SK-N-SH (cell line): ENCODE results near the gene CFAP58. TPM values are rescaled to one million over a fixed set of nuclear protein-coding genes. Genes with fewer than 3 reads are reported as not detected.

Experiments used
- CTCF ChIA-PET: fragments of 300-600, 350-600 bp; formaldehyde crosslinking; extraction: SDS; loops from one replicate; lab custom pipeline; 2021; lab: Yijun Ruan, JAX
- POLR2A ChIA-PET: fragments of 350-600 bp; sonication (Branson Sonifier 250); formaldehyde crosslinking; extraction: SDS; loops from one replicate; lab custom pipeline; 2020; ENCODE audit warnings: antibody characterized with exemption, inconsistent platforms; lab: Yijun Ruan, JAX
- DNase-seq: peaks from one replicate; pipeline ENCODE4 v3.0.0; 2012
- H2AFZ ChIP-seq: fragments of 200-600 bp; sonication (generic); 2 replicates; pipeline ENCODE4 v1.8.1; 2016; ENCODE audit warnings: antibody characterized with exemption, mild to moderate bottlenecking, low read depth
- H3F3A ChIP-seq: fragments of 200-600 bp; sonication (generic); replicated peaks from 2 replicates; pipeline ENCODE3; 2016; ENCODE audit warnings: antibody characterized with exemption, mild to moderate bottlenecking; ENCODE audit not compliant: insufficient read depth
- H3K27ac ChIP-seq, 2 experiments: fragments of 200-500 bp in 1 of 2; fragments of 200-600 bp in 1 of 2; sonication (Bioruptor generic) in 1 of 2; sonication (generic), shearing (Covaris generic) in 1 of 2; 2 replicates each; pipeline versions ENCODE4 v1.5.1 to v1.6.1; 2014 to 2016; ENCODE audit warnings: low read depth in 2 of 2, inconsistent platforms in 1 of 2, low read length in 1 of 2, mild to moderate bottlenecking in 1 of 2, mixed read lengths in 1 of 2
- H3K27me3 ChIP-seq: fragments of 200-600 bp; sonication (generic), shearing (Covaris generic); 2 replicates; pipeline ENCODE4 v1.6.1; 2016; ENCODE audit warnings: mixed run types; ENCODE audit not compliant: insufficient read depth
- H3K36me3 ChIP-seq, 2 experiments: fragments of 200-500 bp in 1 of 2; fragments of 200-600 bp in 1 of 2; sonication (Bioruptor generic) in 1 of 2; sonication (generic) in 1 of 2; replicated peaks in 1 of 2; 2 replicates each; pipeline versions ENCODE3 to v1.5.1; 2014 to 2016; ENCODE audit warnings: low read length in 1 of 2, mild to moderate bottlenecking in 1 of 2; ENCODE audit not compliant: insufficient read depth in 2 of 2, control insufficient read depth in 1 of 2
- H3K4me1 ChIP-seq, 2 experiments: fragments of 200-500 bp in 1 of 2; fragments of 200-600 bp in 1 of 2; sonication (Bioruptor generic) in 1 of 2; sonication (generic), shearing (Covaris generic) in 1 of 2; 2 replicates each; pipeline versions ENCODE4 v1.5.1 to v1.6.1; 2014 to 2016; ENCODE audit warnings: low read depth in 1 of 2, low read length in 1 of 2, mixed run types in 1 of 2; ENCODE audit not compliant: insufficient read depth in 2 of 2, control insufficient read depth in 1 of 2
- H3K4me2 ChIP-seq: fragments of 200-600 bp; sonication (generic), shearing (Covaris generic); 2 replicates; pipeline ENCODE4 v1.6.1; 2017; ENCODE audit warnings: mixed run types
- H3K4me3 ChIP-seq, 2 experiments: fragments of 200-500 bp in 1 of 2; fragments of 200-600 bp in 1 of 2; sonication (Bioruptor generic) in 1 of 2; sonication (generic), shearing (Covaris generic) in 1 of 2; 2 replicates each; pipeline versions ENCODE4 v1.5.1 to v1.8.1; 2014 to 2016; ENCODE audit warnings: low read depth in 2 of 2, inconsistent platforms in 1 of 2, low read length in 1 of 2, mild to moderate bottlenecking in 1 of 2, mixed read lengths in 1 of 2, moderate library complexity in 1 of 2
- H3K79me2 ChIP-seq: fragments of 200-600 bp; sonication (generic); 2 replicates; pipeline ENCODE4 v1.8.1; 2017; ENCODE audit warnings: mild to moderate bottlenecking; ENCODE audit not compliant: insufficient read depth
- H3K9ac ChIP-seq: fragments of 200-600 bp; sonication (generic); 2 replicates; pipeline ENCODE4 v1.6.1; 2017; ENCODE audit warnings: mixed run types
- H3K9me2 ChIP-seq: fragments of 200-600 bp; sonication (generic); 2 replicates; pipeline ENCODE4 v1.6.1; 2017; ENCODE audit warnings: mixed run types
- H3K9me3 ChIP-seq: fragments of 200-600 bp; sonication (generic); 2 replicates; pipeline ENCODE4 v1.6.1; 2017; ENCODE audit warnings: mixed run types, mild to moderate bottlenecking, moderate library complexity
- H4K20me1 ChIP-seq: fragments of 200-600 bp; sonication (generic); 2 replicates; pipeline ENCODE4 v1.6.1; 2017; ENCODE audit warnings: mild to moderate bottlenecking, mixed run types; ENCODE audit not compliant: insufficient read depth
- CHD2 ChIP-seq: fragments of 150-350 bp; IDR thresholded peaks from 2 replicates; pipeline ENCODE4 v1.6.1; 2018; ENCODE audit warnings: low read length; ENCODE audit not compliant: partially characterized antibody
- RCOR1 ChIP-seq: fragments of 150-350 bp; IDR thresholded peaks from 2 replicates; pipeline ENCODE4 v1.6.1; 2017; ENCODE audit warnings: antibody characterized with exemption, low read length
- SIN3A ChIP-seq: IDR thresholded peaks from 2 replicates; pipeline ENCODE4 v1.6.1; 2012; ENCODE audit warnings: low read depth, mild to moderate bottlenecking, low read length, moderate library complexity, borderline replicate concordance
- SMC3 ChIP-seq: IDR thresholded peaks from 2 replicates; pipeline ENCODE4 v1.6.1; 2012; ENCODE audit warnings: low read depth, low read length, improper control_type of control experiment
- TCF12 ChIP-seq: IDR thresholded peaks from 2 replicates; pipeline ENCODE4 v1.4.0; 2012
- TEAD4 ChIP-seq: IDR thresholded peaks from 2 replicates; pipeline ENCODE4 v1.4.0; 2012; ENCODE audit warnings: mild to moderate bottlenecking, borderline replicate concordance; ENCODE audit not compliant: insufficient read depth
- USF1 ChIP-seq: IDR thresholded peaks from 2 replicates; pipeline ENCODE4 v1.4.0; 2012; ENCODE audit warnings: low read depth, borderline replicate concordance
- YY1 ChIP-seq: IDR thresholded peaks from 2 replicates; pipeline ENCODE4 v1.4.0; 2012; ENCODE audit warnings: low read depth, mild to moderate bottlenecking
- WGBS: methylation state at CpG from one replicate; pipeline ENCODE4 v1.1.6; 2017; ENCODE audit warnings: low lambda C conversion rate; 5-methylcytosine and 5-hydroxymethylcytosine counted together
- polyA plus RNA-seq, 3 experiments: library from polyadenylated mRNA; depleted of rRNA; stranded (reverse); fragments of >200 nt; gene quantifications; 2 replicates each; pipeline ENCODE4 v1.2.3, GENCODE V29; 2012
- TF ChIP-seq, protein P1 (sequence below): IDR thresholded peaks from 2 replicates; pipeline ENCODE4 v1.6.1; 2012; ENCODE audit warnings: mild to moderate bottlenecking, low read depth, low read length, moderate library complexity
- TF ChIP-seq, protein P2 (sequence below): IDR thresholded peaks from 2 replicates; pipeline ENCODE4; 2012

Gene CFAP58
- polyA plus RNA-seq, 1 of the 3 experiments (the other 2 are of a cell fraction) = 0.38 TPM

- peaks cover 61% of the 10 kb centered on the region for H3K79me2 ChIP-seq
- H3K36me3 ChIP-seq = peaks cover 26 to 37% of the 10 kb centered on the region in 2 experiments
Measured at GRCh38 chr10:104311184-104311720, 42.4 kb upstream of the CFAP58 start.

GRCh38 chr10:104314591-104315485 lies 38.8 kb upstream of the CFAP58 start:
- Histone ChIP-seq H3K27ac (no peak overlapping the region), H3K79me2 (peaks cover 89% of the 10 kb centered on the region), H3K4me1 (peaks cover 0 to 26% of the 10 kb centered on the region in 2 experiments; a peak in 3 of 4 replicates), H3K36me3 (peaks cover 34 to 37% of the 10 kb centered on the region in 2 experiments), H3K9ac (no peak overlapping the region), H3K27me3 (no peaks in the 10 kb centered on the region), H3F3A (peaks cover 18% of the 10 kb centered on the region), H3K9me2 (no peaks in the 10 kb centered on the region), H4K20me1 (peaks cover 46% of the 10 kb centered on the region), H3K9me3 (no peaks in the 10 kb centered on the region)
- ChIA-PET POLR2A (no interaction called here), CTCF (interaction anchor here (0.6 to 3.5 kb wide), 7 partner anchors 9 to 62 kb away, joined by 3 to 16 read pairs (median 5); no protein-coding TSS in a partner anchor)
- no peak for DNase-seq
- TF ChIP-seq TEAD4 = no peak
- TF ChIP-seq USF1 = no peak
- no peak for TF ChIP-seq SMC3
- TF ChIP-seq CHD2 = no peak
- TF ChIP-seq, protein P1, sequence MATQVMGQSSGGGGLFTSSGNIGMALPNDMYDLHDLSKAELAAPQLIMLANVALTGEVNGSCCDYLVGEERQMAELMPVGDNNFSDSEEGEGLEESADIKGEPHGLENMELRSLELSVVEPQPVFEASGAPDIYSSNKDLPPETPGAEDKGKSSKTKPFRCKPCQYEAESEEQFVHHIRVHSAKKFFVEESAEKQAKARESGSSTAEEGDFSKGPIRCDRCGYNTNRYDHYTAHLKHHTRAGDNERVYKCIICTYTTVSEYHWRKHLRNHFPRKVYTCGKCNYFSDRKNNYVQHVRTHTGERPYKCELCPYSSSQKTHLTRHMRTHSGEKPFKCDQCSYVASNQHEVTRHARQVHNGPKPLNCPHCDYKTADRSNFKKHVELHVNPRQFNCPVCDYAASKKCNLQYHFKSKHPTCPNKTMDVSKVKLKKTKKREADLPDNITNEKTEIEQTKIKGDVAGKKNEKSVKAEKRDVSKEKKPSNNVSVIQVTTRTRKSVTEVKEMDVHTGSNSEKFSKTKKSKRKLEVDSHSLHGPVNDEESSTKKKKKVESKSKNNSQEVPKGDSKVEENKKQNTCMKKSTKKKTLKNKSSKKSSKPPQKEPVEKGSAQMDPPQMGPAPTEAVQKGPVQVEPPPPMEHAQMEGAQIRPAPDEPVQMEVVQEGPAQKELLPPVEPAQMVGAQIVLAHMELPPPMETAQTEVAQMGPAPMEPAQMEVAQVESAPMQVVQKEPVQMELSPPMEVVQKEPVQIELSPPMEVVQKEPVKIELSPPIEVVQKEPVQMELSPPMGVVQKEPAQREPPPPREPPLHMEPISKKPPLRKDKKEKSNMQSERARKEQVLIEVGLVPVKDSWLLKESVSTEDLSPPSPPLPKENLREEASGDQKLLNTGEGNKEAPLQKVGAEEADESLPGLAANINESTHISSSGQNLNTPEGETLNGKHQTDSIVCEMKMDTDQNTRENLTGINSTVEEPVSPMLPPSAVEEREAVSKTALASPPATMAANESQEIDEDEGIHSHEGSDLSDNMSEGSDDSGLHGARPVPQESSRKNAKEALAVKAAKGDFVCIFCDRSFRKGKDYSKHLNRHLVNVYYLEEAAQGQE = no peak
- TF ChIP-seq YY1 = no peak
- no peak for TF ChIP-seq RCOR1
- TF ChIP-seq, protein P2, sequence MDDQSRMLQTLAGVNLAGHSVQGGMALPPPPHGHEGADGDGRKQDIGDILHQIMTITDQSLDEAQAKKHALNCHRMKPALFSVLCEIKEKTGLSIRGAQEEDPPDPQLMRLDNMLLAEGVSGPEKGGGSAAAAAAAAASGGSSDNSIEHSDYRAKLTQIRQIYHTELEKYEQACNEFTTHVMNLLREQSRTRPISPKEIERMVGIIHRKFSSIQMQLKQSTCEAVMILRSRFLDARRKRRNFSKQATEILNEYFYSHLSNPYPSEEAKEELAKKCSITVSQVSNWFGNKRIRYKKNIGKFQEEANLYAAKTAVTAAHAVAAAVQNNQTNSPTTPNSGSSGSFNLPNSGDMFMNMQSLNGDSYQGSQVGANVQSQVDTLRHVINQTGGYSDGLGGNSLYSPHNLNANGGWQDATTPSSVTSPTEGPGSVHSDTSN = no peak
- TF ChIP-seq, all 33 proteins: peak for 0
- 96% methylated on average over 26 of the region's 43 CpGs for WGBS
- Histone ChIP-seq H3K4me2 (no peak overlapping the region), H2AFZ (no peak overlapping the region), H3K4me3 (no peak overlapping the region)

More at GRCh38 chr10:104311184-104311720, 42.4 kb upstream of the CFAP58 start:
- CTCF ChIA-PET = interaction anchor here (0.8 to 10.3 kb wide), 5 partner anchors 11 to 423 kb away, joined by 3 to 152 read pairs (median 5); partner anchors contain the start of gene CFAP58
- no peak overlapping the region for H3K4me3 ChIP-seq
- WGBS = 85% methylated on average over 5 of the region's 5 CpGs
- no peak overlapping the region for H3K9ac ChIP-seq
- peaks cover 13% of the 10 kb centered on the region for H4K20me1 ChIP-seq
- H3K4me2 ChIP-seq = no peak overlapping the region
- H3F3A ChIP-seq = peaks cover 24% of the 10 kb centered on the region
- no peak overlapping the region for H2AFZ ChIP-seq
- peaks cover 7 to 19% of the 10 kb centered on the region in 2 experiments; a peak in 3 of 4 replicates for H3K4me1 ChIP-seq
- peak overlapping the region in 1 of 2 experiments; percentile 87; a peak in 2 of 4 replicates for H3K27ac ChIP-seq
- no peaks in the 10 kb centered on the region for H3K9me2 ChIP-seq
- no peak for DNase-seq
- POLR2A ChIA-PET = no interaction called here
- H3K27me3 ChIP-seq = no peaks in the 10 kb centered on the region
- no peaks in the 10 kb centered on the region for H3K9me3 ChIP-seq
- no peak for TF ChIP-seq TCF12
- no peak for TF ChIP-seq SIN3A
